Testis (tissue), 3 donors: ENCODE data around the gene KIF26A. TPM values are rescaled to one million over a fixed set of nuclear protein-coding genes. Genes with fewer than 3 reads are reported as not detected.

Experiments used
- DNase-seq: peaks from one replicate; pipeline ENCODE4 v3.0.0-alpha.2; 2019
- H3K27ac ChIP-seq, 2 donors: fragments of 200-600 bp; sonication (generic); one replicate each; pipeline ENCODE4 v1.5.1; 2019
- H3K27me3 ChIP-seq: fragments of 200-600 bp; sonication (generic); one replicate; pipeline ENCODE4 v1.5.1; 2019
- H3K36me3 ChIP-seq: fragments of 200-600 bp; sonication (generic); one replicate; pipeline ENCODE4 v1.5.1; 2017; ENCODE audit warnings: low read depth; ENCODE audit errors: missing control alignments
- H3K4me1 ChIP-seq: fragments of 200-600 bp; sonication (generic); one replicate; pipeline ENCODE4 v1.5.1; 2019
- H3K4me3 ChIP-seq, 2 donors: fragments of 200-600 bp; sonication (generic); one replicate each; pipeline ENCODE4 v1.5.1; 2017 to 2019
- H3K9me3 ChIP-seq: fragments of 200-600 bp; sonication (generic); one replicate; pipeline ENCODE4 v1.5.1; 2017
- CTCF ChIP-seq, 3 experiments: fragments of 450-650 bp in 2 of 3; fragments of 200-600 bp in 1 of 3; sonication (generic) in 1 of 3; IDR thresholded peaks; one replicate each; pipeline ENCODE4 v1.5.1; 2016 to 2019; ENCODE audit warnings: antibody characterized with exemption in 3 of 3, mild to moderate bottlenecking in 2 of 3, moderate library complexity in 1 of 3
- POLR2A ChIP-seq: fragments of 450-650 bp; IDR thresholded peaks from one replicate; pipeline ENCODE4 v1.6.1; 2017; ENCODE audit warnings: antibody characterized with exemption, mild to moderate bottlenecking, moderate library complexity
- WGBS, 2 donors: methylation state at CpG; one replicate each; pipeline ENCODE4 v1.1.5; 2018; 5-methylcytosine and 5-hydroxymethylcytosine counted together
- intact Hi-C: fragments of 100-400 bp; cut with DNase I; formaldehyde crosslinking; loops from one replicate; pipeline ENCODE4 v1.15.1; 2023; ENCODE audit warnings: low total_unique reads
- polyA plus RNA-seq: library from polyadenylated mRNA; stranded (reverse); fragments of 350-450 nt; fragmentation: Illumina TruSeq; extraction: RNeasy Lipid Tissue Mini Kit (QIAGEN cat#74804); gene quantifications from one replicate; pipeline ENCODE4 v1.2.3, GENCODE V29; 2014; ENCODE audit warnings: low read depth, low replicate concordance; ENCODE audit not compliant: insufficient read depth
- total RNA-seq, 2 donors: library from RNA; depleted of rRNA; stranded (reverse); fragments of >200 nt; gene quantifications; one replicate each; pipeline ENCODE4 v1.2.3, GENCODE V29; 2016

The KIF26A gene
- total and polyA plus RNA-seq, 3 donors from 2014 or later, result 5.6 to 21.2 (median 18.3) TPM

- H3K36me3 ChIP-seq, result no peaks in the 10 kb centered on the region
- WGBS, 2 donors, result 70 to 91% methylated on average over 7 to 16 of the region's 16 CpGs
- intact Hi-C loops, result no loop called here
- H3K27ac ChIP-seq, result no peak overlapping the region
- no peak overlapping the region for H3K4me3 ChIP-seq
- H3K9me3 ChIP-seq, result no peaks in the 10 kb centered on the region
- no peaks in the 10 kb centered on the region for H3K27me3 ChIP-seq
- H3K4me1 ChIP-seq, result no peaks in the 10 kb centered on the region
- TF ChIP-seq CTCF (IDR thresholded peaks at IDR 0.05) (no peak), POLR2A (no peak)
- no peak for DNase-seq
Observed at GRCh38 chr14:104185916-104186495, 47.6 kb downstream of the KIF26A start.

DNA sequence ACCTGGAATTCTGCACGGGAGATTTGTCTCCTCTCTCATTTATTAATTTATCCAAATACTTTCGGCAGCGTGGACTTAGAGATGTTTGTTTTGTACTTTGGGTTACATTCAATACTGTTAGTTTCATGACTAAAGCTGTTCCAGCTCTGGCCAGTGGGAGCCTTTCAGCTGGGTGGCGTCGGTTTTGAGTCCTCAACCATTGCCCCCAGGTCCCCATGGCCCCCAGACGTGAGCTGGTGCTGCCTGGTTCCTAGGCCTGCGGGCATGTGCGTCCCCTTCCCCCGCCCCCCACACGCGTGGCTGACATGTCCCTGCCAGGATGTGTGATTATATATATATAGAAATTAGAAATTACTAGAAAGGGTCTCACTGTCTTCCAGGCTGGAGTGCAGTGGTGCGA lies 48.2 kb downstream of the KIF26A start:
- WGBS, 2 donors, result 63 to 71% methylated on average over 12 of the region's 12 CpGs
- Histone ChIP-seq H3K27me3 (no peaks in the 10 kb centered on the region), H3K4me3 (no peak overlapping the region), H3K36me3 (no peaks in the 10 kb centered on the region), H3K9me3 (no peaks in the 10 kb centered on the region), H3K4me1 (no peaks in the 10 kb centered on the region), H3K27ac (no peak overlapping the region)
- no peak for DNase-seq
- TF ChIP-seq CTCF (IDR thresholded peaks at IDR 0.05) (no peak), POLR2A (no peak)
- intact Hi-C loops, result no loop called here

DNA sequence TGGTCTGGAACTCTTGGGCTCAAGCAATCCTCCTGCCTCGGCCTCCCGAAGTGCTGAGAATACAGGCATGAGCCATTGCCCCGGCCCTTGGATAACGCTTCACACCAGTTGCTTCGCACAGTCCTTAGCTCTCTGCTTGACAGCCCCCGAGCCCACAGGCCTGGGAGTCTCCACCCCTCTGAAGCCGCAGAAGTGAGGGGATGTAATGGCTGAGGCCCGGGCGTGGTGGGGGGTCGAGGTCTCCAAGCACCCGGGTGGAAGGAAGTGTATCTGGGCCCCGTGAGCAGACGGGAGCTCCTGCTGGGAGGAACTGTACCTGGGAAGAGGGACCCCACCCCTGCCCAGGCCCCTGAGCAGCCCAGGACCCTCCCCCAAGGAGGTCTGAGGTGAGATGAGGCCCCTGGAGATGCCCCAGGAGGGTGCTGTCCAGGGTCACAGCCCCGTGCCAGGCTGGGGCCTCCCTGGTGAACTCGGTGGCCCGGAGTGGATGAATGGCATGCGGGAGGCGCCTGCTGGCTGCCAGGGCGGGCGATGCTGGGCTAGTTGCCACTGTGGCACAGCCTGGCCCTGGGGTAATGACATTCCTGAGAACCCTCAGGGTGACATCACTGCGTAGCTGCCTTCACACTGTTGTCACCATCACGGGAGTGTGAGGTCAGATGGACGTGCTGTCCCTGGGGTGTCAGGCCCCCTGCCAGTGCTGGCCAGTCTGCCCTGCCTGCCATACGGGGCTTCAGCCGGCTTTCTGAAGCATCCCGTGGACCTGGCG lies 48.9 kb downstream of the KIF26A start:
- no peaks in the 10 kb centered on the region for H3K4me1 ChIP-seq
- H3K27me3 ChIP-seq, result no peaks in the 10 kb centered on the region
- no peak for TF ChIP-seq POLR2A
- TF ChIP-seq CTCF (IDR thresholded peaks at IDR 0.05), result no peak
- no peaks in the 10 kb centered on the region for H3K9me3 ChIP-seq
- no peak overlapping the region for H3K27ac ChIP-seq
- intact Hi-C loops, result no loop called here
- no peak overlapping the region for H3K4me3 ChIP-seq
- no peak for DNase-seq
- no peaks in the 10 kb centered on the region for H3K36me3 ChIP-seq
- WGBS, 2 donors, result 80 to 90% methylated on average over 2 to 23 of the region's 27 CpGs

DNA sequence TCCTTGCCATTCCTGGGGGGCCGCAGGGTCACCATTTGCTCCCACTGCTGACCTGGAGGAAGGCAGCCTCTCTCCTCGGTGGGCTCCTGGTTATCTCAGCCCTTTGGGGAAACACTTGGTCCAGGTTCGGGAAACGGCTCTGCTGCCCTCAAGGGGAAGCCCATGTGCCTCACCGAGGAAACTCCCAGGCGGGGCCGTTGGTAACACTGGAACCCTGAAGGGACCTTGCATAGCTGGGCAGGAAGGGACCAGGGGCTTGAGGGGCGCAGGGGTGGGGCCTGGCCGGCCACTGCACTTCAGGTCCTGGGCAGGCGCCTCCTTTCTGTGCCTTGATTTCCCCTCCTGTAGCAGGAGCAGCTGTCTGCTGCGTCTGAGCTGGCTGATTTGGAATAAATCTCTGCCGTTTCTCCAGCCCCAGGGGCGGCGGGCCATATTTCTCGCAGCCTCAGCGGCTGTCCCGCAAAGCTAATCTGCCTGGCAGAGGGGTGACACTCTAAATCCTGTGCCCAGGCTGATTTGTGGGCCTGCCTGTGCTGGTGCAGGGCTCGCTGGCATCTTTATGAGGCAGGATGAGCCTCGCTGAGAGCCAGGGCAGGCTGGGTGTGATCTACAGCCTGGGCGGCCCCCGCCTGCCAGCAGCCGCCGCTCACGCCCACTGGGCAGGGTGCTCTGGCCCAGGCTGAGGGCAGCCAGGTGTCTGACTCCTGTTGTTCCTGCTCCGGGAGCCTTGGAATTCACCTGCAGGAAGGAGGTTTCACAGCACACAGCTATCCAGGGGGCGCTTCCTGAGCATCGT lies 49.7 kb downstream of the KIF26A start:
- Histone ChIP-seq H3K9me3 (no peaks in the 10 kb centered on the region), H3K36me3 (no peaks in the 10 kb centered on the region), H3K4me3 (no peak overlapping the region), H3K27ac (no peak overlapping the region), H3K27me3 (no peaks in the 10 kb centered on the region), H3K4me1 (no peaks in the 10 kb centered on the region)
- WGBS, 2 donors, result 86 to 87% methylated on average over 6 to 22 of the region's 27 CpGs
- intact Hi-C loops, result no loop called here
- DNase-seq, result no peak
- TF ChIP-seq POLR2A (no peak), CTCF (IDR thresholded peaks at IDR 0.05) (no peak)
